NCI-H526 (cell line): ENCODE measurements around the gene SNRPB.
"Not testable (repeated sequence)": the region's sequence is repeated elsewhere in the genome, so short reads cannot be mapped to it uniquely, and the experiment has no call there.

ENCODE experiments used
- DNase-seq, 2 experiments: peaks; one replicate each; lab custom pipeline; 2025; lab: John Stamatoyannopoulos, UW

The SNRPB gene

GRCh38 chr20:2470423-2471193 is at the start of gene SNRPB:
SNRPB (minus strand) TSS chr20:2470789; CDS start chr20:2470690, 99 bp downstream.
- DNase-seq, result peak; percentile 98 to 99

- no peak for DNase-seq
These were observed 48.7 kb upstream of the SNRPB start for GRCh38 chr20:2519115-2519809.

GRCh38 chr20:2518558-2518957 is 48.0 kb upstream of the SNRPB start:
- no peak for DNase-seq

- DNase-seq, result no peak
These were observed 47.5 kb upstream of the SNRPB start for GRCh38 chr20:2518096-2518495.

- DNase-seq, result no peak
These were observed 45.8 kb upstream of the SNRPB start for GRCh38 chr20:2516399-2516798.

GRCh38 chr20:2515203-2515602 is 44.6 kb upstream of the SNRPB start:
- no peak for DNase-seq

- DNase-seq, result no peak
These were observed 39.2 kb upstream of the SNRPB start for GRCh38 chr20:2509794-2510193.

- no peak for DNase-seq
These were observed 38.8 kb upstream of the SNRPB start for GRCh38 chr20:2509468-2509781.

GRCh38 chr20:2508631-2509467 is 38.3 kb upstream of the SNRPB start, which contains the start of gene ZNF343:
ZNF343 (minus strand) TSS chr20:2508915; CDS start chr20:2493895, 15,020 bp downstream.
- DNase-seq, result peak; percentile 85 to 94

- DNase-seq, result peak in 1 of 2 experiments; percentile 26
These were observed 37.5 kb upstream of the SNRPB start for GRCh38 chr20:2507875-2508630.

- no peak for DNase-seq
These were observed 36.9 kb upstream of the SNRPB start for GRCh38 chr20:2507464-2507863.

- not testable (repeated sequence) for DNase-seq
These were observed 35.8 kb upstream of the SNRPB start for GRCh38 chr20:2506426-2506825.

GRCh38 chr20:2504803-2505202 is 34.2 kb upstream of the SNRPB start:
- DNase-seq, result not testable (repeated sequence)

GRCh38 chr20:2502808-2503384 is 32.3 kb upstream of the SNRPB start:
- not testable (repeated sequence) for DNase-seq

GRCh38 chr20:2485661-2486060 is 15.1 kb upstream of the SNRPB start:
- no peak for DNase-seq

GRCh38 chr20:2485080-2485479 is 14.5 kb upstream of the SNRPB start:
- DNase-seq, result no peak

- no peak for DNase-seq
These were observed 12.9 kb upstream of the SNRPB start for GRCh38 chr20:2483504-2483903.

GRCh38 chr20:2480381-2480780 is 9.8 kb upstream of the SNRPB start:
- no peak for DNase-seq

GRCh38 chr20:2476742-2477615 is 6.4 kb upstream of the SNRPB start:
- DNase-seq, result peak in 1 of 2 experiments; percentile 26
